ENCODE measurements around the gene RSPO3.
"Not testable (repeated sequence)": the region's sequence is repeated elsewhere in the genome, so short reads cannot be mapped to it uniquely, and the experiment has no call there.

RSPO3 gene

DNA sequence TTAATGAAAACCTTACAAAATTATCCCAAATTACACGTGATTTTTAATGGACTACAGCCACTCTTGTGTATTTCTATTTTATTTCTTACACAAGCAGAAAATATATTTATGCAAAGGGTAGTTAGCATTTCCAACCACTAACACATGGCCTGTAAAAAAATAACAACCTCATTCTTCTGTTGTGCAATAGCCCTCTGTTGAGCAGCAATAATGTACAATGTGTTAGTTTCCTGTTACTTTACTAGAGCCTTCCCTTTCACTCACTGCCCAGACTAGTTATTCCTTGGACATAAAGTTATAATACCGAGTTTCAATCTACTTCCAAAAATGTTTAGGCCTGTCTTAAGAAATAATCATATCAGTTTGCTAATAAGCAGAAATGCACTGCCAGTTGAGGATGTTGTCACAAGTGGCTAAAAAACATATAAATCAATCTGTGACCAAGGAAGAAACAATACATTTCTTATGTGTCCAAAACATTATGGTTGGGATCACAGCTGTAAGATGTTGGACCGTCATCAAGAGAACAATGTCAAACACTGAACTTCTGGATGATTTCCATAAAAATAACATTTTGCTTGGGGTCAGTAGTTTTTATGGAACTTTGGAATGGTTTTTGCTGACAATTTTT is 74.6 kb downstream of the RSPO3 start:
- no peaks in the 10 kb centered on the region for H3K4me1 Mint-ChIP-seq (ENCODE audit: low read depth)
- H3K27ac Mint-ChIP-seq: no peak overlapping the region
- H3K27me3 Mint-ChIP-seq (ENCODE audit: low read depth): peaks cover 14% of the 10 kb centered on the region
- H3K36me3 Mint-ChIP-seq (ENCODE audit: low read depth): no peaks in the 10 kb centered on the region
- no peaks in the 10 kb centered on the region for H3K9me3 Mint-ChIP-seq
- no peak overlapping the region for H3K4me3 Mint-ChIP-seq

DNA sequence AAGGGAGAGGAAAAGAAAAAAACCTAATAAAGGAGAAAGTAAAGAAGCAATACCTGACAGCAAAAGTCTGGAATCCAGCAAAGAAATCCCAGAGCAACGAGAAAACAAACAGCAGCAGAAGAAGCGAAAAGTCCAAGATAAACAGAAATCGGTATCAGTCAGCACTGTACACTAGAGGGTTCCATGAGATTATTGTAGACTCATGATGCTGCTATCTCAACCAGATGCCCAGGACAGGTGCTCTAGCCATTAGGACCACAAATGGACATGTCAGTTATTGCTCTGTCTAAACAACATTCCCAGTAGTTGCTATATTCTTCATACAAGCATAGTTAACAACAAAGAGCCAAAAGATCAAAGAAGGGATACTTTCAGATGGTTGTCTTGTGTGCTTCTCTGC is 77.4 kb downstream of the RSPO3 start:
- no peaks in the 10 kb centered on the region for H3K9me3 Mint-ChIP-seq
- H3K27ac Mint-ChIP-seq: no peak overlapping the region
- no peak overlapping the region for H3K4me3 Mint-ChIP-seq
- no peaks in the 10 kb centered on the region for H3K36me3 Mint-ChIP-seq (ENCODE audit: low read depth)
- peaks cover 17% of the 10 kb centered on the region for H3K27me3 Mint-ChIP-seq (ENCODE audit: low read depth)
- H3K4me1 Mint-ChIP-seq (ENCODE audit: low read depth): no peaks in the 10 kb centered on the region

DNA sequence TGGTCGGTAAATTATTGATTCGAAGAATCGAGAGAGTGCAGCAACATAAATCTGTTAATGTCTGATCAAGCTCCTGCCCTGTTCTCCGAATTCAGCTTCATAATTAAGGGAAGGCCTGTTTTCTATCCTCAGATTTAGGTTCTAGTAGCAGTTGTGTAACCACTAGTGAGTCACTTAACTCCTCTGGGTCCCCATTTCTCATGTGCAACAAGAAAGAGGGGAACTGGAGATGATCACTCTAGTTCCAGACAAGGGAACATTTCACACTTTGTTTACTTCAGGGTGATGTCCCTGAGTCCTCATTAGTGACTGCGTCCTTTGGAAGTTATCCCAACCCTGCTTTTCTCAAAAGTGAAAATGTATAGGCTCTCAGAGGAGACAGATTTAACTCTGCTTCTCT is 80.1 kb downstream of the RSPO3 start:
- H3K4me1 Mint-ChIP-seq (ENCODE audit: low read depth): no peaks in the 10 kb centered on the region
- no peaks in the 10 kb centered on the region for H3K36me3 Mint-ChIP-seq (ENCODE audit: low read depth)
- H3K27ac Mint-ChIP-seq: no peak overlapping the region
- H3K4me3 Mint-ChIP-seq: no peak overlapping the region
- no peaks in the 10 kb centered on the region for H3K9me3 Mint-ChIP-seq
- H3K27me3 Mint-ChIP-seq (ENCODE audit: low read depth): peaks cover 12% of the 10 kb centered on the region

DNA sequence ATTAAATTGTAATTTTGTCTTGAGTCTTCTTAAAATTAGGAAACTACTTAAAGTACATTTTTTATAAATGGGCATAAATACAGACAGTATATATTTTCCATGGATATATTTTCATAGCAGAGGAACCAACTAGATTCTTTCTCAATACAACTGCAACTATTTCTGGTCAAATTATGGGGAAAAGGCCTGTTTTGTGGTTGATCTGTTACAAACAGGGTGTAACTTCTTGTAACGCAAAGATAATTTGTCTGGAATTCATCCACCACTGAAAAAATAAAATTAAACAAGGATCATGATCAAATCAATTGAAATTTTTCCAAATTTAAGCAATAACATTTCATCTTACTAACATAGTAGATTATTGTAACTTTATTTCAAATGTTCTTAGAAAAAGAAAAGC is 81.0 kb downstream of the RSPO3 start:
- Mint-ChIP-seq H3K4me3 (no peak overlapping the region), H3K27ac (no peak overlapping the region), H3K9me3 (no peaks in the 10 kb centered on the region), H3K36me3 (ENCODE audit: low read depth) (no peaks in the 10 kb centered on the region), H3K4me1 (ENCODE audit: low read depth) (no peaks in the 10 kb centered on the region), H3K27me3 (ENCODE audit: low read depth) (peaks cover 12% of the 10 kb centered on the region)

DNA sequence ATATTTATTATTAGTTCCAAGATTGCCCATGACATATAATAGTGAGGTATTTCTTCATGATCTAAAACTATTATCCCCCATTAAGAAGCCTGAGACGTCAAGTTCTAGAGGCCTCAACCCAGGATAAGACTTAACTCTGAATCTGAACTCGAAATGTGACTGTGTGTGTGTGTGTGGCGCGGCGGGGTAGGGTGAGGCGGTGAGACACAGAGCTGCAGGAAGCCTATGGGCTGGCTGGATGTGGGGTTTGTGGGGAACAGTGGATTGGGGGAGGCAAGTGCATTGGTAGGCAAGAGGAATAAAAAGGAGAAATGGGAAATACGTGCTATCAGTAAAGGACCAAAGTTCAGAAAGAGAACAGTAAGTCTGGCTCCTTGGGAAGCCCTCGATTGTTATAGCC is 81.6 kb downstream of the RSPO3 start:
- H3K4me1 Mint-ChIP-seq (ENCODE audit: low read depth): no peaks in the 10 kb centered on the region
- no peak overlapping the region for H3K27ac Mint-ChIP-seq
- H3K27me3 Mint-ChIP-seq (ENCODE audit: low read depth): peaks cover 12% of the 10 kb centered on the region
- H3K36me3 Mint-ChIP-seq (ENCODE audit: low read depth): no peaks in the 10 kb centered on the region
- H3K9me3 Mint-ChIP-seq: no peaks in the 10 kb centered on the region
- no peak overlapping the region for H3K4me3 Mint-ChIP-seq

DNA sequence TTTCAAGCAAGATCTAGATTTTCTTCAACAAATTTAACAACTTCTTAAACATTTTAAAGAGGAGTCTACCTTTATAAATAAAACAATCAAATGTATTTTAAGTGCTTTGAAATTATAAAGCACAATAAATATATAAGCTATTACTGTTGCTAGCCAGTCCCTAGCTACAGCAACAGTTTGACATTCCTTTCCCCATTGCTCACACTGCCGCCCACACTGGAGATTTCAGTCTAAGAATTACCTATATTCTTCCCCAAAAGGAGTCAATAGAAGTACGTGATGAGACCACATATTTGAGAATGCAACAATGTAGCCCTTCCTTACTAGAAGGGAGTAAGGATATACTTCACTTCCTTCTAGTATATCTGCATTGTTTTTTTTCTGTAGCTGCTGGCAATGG is 82.8 kb downstream of the RSPO3 start:
- no peaks in the 10 kb centered on the region for H3K9me3 Mint-ChIP-seq
- no peak overlapping the region for H3K27ac Mint-ChIP-seq

DNA sequence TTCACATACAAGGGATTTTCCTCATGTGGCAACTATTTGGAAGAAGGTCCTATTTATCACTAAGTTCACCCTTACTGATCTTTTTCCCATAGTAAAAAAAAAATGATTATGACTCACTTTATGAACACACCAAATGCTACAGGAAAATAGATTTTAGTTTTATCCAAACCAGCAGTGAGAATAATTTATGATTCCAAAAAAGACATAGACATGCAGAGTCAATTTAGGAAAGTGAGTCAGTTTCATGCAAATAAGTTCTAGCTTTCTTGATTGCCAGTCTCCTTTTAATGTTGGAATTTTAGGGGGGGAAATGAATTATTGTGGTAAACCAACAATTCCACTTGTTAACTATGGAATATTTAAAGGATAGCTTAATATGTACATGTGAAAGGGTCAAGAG is 84.2 kb downstream of the RSPO3 start:
- no peak overlapping the region for H3K4me3 Mint-ChIP-seq
- H3K4me1 Mint-ChIP-seq (ENCODE audit: low read depth): no peaks in the 10 kb centered on the region
- H3K27me3 Mint-ChIP-seq (ENCODE audit: low read depth): peaks cover 10% of the 10 kb centered on the region
- H3K36me3 Mint-ChIP-seq (ENCODE audit: low read depth): no peaks in the 10 kb centered on the region
- no peaks in the 10 kb centered on the region for H3K9me3 Mint-ChIP-seq
- H3K27ac Mint-ChIP-seq: no peak overlapping the region

More for the DNA sequence above, 82.8 kb downstream of the RSPO3 start:
- Mint-ChIP-seq H3K4me3 (no peak overlapping the region), H3K4me1 (ENCODE audit: low read depth) (no peaks in the 10 kb centered on the region), H3K36me3 (ENCODE audit: low read depth) (no peaks in the 10 kb centered on the region), H3K27me3 (ENCODE audit: low read depth) (peaks cover 12% of the 10 kb centered on the region)

DNA sequence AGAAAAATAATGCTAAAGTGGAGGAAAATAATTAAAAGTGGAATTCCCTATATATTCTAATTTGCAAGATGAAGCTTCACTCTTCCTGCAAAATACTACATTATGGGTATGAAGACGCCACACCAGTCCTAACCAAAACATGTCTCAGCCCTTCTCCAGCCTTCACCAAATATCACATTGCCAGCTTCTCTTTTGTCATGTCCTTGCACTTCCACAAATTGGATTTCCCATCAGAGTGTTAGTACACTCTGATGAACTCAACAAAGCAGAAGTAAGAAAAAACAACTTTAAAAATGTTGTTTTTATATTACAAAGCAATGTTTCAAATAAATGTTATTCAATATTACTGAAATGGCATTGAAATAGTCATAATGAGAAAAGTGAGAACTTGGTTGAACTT is 85.8 kb downstream of the RSPO3 start:
- Mint-ChIP-seq H3K4me1 (ENCODE audit: low read depth) (no peaks in the 10 kb centered on the region), H3K9me3 (no peaks in the 10 kb centered on the region), H3K27ac (no peak overlapping the region), H3K4me3 (no peak overlapping the region), H3K36me3 (ENCODE audit: low read depth) (no peaks in the 10 kb centered on the region), H3K27me3 (ENCODE audit: low read depth) (peaks cover 18% of the 10 kb centered on the region)

DNA sequence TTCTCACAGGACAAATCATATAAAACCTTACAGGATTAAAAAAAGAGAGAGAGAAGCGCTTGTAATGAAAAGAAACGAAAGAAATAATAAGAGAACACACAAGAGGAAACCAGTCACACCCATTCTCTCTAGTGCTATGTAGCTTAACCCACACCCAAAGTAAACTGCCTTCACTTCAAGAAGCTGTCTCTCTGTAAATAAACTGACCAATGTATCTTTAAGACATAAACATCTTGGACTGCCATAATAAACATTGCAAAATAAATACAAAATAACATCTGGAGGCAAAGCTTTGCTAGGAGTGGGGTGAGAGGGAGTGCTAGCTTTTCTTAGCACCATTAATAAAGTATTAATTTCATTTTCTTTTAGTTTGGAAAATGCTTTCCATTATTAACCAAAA is 86.6 kb downstream of the RSPO3 start:
- Mint-ChIP-seq H3K9me3 (no peaks in the 10 kb centered on the region), H3K4me1 (ENCODE audit: low read depth) (no peaks in the 10 kb centered on the region), H3K4me3 (no peak overlapping the region), H3K27me3 (ENCODE audit: low read depth) (peaks cover 18% of the 10 kb centered on the region), H3K27ac (no peak overlapping the region), H3K36me3 (ENCODE audit: low read depth) (no peaks in the 10 kb centered on the region)

DNA sequence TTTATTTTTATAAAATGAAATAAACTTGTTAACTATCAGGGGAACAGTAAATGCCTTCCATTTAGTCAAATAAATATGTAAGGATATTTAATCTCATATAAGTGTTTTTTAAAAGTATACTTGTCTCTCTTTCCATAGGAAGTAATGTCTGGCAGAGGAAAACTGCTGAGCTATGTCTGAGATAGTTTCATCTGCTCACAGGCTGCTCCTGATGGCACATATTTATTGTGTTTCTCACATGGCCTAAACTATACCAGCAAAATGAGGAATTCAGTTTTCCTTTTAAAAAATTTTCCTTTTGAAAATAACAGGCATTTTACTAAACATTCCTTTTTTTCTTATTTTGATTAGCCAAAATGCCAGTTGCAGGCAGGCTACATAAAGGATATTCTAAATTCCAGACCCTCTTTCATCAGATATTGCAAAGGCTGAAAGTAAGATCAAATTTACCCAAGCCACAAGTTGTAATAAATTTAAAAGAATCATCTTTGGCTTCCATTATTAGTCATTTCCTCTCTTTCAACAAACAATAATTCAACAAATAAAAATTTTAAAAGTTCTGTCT is 88.1 kb downstream of the RSPO3 start:
- H3K4me3 Mint-ChIP-seq: no peak overlapping the region
- peaks cover 14% of the 10 kb centered on the region for H3K27me3 Mint-ChIP-seq (ENCODE audit: low read depth)
- H3K36me3 Mint-ChIP-seq (ENCODE audit: low read depth): no peaks in the 10 kb centered on the region
- no peaks in the 10 kb centered on the region for H3K4me1 Mint-ChIP-seq (ENCODE audit: low read depth)
- no peaks in the 10 kb centered on the region for H3K9me3 Mint-ChIP-seq
- H3K27ac Mint-ChIP-seq: no peak overlapping the region

DNA sequence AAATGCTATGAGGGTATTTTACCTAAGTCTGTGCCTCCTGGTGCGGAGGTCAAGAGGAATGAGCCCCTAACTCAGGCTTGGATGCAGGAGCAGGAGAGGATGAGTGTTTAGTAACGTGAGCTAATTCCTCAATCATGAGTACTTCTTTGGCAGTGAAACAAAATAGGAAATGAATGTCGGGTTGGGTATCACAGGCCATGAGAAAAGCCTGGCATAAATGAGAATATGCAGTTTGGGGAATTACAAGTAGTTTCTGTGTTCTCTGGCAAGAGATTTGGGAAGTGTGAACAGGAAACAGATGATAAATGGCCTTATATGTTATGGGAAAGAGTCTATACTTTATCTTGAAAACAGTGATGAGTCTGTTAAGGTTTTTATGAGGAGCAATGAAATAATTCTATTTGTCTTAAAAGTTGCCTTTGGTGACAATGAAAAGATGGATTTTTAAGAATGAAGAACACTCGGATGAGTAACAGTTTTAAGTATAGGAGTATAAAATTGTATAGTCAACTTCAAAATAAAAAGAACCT is 89.2 kb downstream of the RSPO3 start:
- no peaks in the 10 kb centered on the region for H3K9me3 Mint-ChIP-seq
- no peak overlapping the region for H3K4me3 Mint-ChIP-seq
- no peaks in the 10 kb centered on the region for H3K4me1 Mint-ChIP-seq (ENCODE audit: low read depth)
- H3K27ac Mint-ChIP-seq: no peak overlapping the region
- no peaks in the 10 kb centered on the region for H3K36me3 Mint-ChIP-seq (ENCODE audit: low read depth)
- peaks cover 14% of the 10 kb centered on the region for H3K27me3 Mint-ChIP-seq (ENCODE audit: low read depth)

DNA sequence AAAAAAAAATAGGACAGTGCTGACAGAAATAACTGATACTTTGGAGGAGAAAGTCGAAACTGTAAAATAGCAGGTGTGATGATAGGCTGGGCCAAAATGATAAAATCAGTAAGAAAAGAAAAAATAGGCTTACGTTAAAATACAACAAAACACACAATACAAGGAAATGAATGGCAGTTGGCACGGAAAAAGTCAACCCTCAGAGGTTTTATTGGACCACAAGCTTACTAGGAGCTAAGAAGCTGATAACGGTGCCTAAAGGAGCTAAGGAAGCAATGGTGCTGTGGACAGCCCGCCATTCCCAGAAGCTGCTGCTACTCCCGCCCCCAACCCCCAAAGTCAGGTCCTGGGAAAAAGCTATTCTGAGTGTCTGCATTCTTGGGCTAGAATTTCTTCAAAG is 92.3 kb downstream of the RSPO3 start:
- H3K4me1 Mint-ChIP-seq (ENCODE audit: low read depth): no peaks in the 10 kb centered on the region
- H3K27me3 Mint-ChIP-seq (ENCODE audit: low read depth): peaks cover 14% of the 10 kb centered on the region
- H3K4me3 Mint-ChIP-seq: no peak overlapping the region
- no peak overlapping the region for H3K27ac Mint-ChIP-seq
- H3K9me3 Mint-ChIP-seq: no peaks in the 10 kb centered on the region
- no peaks in the 10 kb centered on the region for H3K36me3 Mint-ChIP-seq (ENCODE audit: low read depth)

DNA sequence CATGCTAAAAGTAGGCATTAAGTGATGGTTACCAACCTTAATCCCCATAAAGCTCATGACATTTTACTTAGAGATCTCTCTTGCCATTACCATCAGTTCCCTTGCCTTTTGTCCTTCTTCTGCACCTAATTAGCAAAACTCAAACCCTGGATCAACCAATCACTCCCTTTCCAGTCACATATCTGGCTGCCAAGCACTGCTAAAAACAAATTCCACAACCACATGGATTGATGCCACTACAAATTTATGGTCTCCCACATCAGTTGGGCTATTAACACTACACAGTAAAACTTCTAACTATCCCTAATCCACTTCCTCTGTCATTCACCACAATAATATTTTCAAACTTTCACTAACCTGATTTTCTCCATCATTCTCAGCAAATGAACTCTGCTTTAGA is 93.9 kb downstream of the RSPO3 start:
- Mint-ChIP-seq H3K4me1 (ENCODE audit: low read depth) (peaks cover 2% of the 10 kb centered on the region), H3K9me3 (no peaks in the 10 kb centered on the region), H3K27me3 (ENCODE audit: low read depth) (peaks cover 20% of the 10 kb centered on the region), H3K27ac (no peak overlapping the region), H3K36me3 (ENCODE audit: low read depth) (no peaks in the 10 kb centered on the region), H3K4me3 (no peak overlapping the region)

DNA sequence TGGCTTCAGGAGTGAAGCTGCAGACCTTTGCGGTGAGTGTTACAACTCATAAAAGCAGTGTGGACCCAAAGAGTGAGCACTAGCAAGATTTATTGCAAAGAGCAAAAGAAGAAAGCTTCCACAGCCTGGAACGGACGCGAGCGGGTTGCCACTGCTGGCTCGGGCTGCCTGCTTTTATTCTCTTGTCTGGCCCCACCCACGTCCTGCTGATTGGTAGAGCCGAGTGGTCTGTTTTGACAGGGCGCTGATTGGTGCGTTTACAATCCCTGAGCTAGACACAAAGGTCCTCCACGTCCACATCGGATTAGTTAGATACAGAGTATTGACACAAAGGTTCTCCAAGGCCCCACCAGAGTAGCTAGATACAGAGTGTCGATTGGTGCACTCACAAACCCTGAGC is 95.6 kb downstream of the RSPO3 start:
- not testable (repeated sequence) for H3K9me3 Mint-ChIP-seq; H3K27me3 Mint-ChIP-seq (ENCODE audit: low read depth); H3K27ac Mint-ChIP-seq; H3K4me3 Mint-ChIP-seq; H3K4me1 Mint-ChIP-seq (ENCODE audit: low read depth); H3K36me3 Mint-ChIP-seq (ENCODE audit: low read depth)

DNA sequence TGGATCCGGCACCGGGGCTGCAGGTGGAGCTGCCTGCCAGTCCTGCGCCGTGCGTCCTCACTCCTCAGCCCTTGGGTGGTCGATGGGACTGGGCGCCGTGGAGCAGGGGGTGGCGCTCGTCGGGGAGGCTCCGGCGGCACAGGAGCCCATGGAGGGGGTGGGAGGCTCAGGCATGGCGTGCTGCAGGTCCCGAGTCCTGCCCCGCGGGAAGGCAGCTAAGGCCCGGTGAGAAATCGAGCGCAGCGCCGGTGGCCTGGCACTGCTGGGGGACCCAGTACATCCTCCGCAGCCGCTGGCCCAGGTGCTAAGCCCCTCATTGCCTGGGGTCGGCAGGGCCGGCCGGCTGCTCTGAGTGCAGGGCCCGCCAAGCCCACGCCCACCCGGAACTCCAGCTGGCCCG is 96.1 kb downstream of the RSPO3 start:
- H3K27ac Mint-ChIP-seq; H3K4me1 Mint-ChIP-seq (ENCODE audit: low read depth); H3K36me3 Mint-ChIP-seq (ENCODE audit: low read depth); H3K4me3 Mint-ChIP-seq; H3K9me3 Mint-ChIP-seq; H3K27me3 Mint-ChIP-seq (ENCODE audit: low read depth): not testable (repeated sequence)

DNA sequence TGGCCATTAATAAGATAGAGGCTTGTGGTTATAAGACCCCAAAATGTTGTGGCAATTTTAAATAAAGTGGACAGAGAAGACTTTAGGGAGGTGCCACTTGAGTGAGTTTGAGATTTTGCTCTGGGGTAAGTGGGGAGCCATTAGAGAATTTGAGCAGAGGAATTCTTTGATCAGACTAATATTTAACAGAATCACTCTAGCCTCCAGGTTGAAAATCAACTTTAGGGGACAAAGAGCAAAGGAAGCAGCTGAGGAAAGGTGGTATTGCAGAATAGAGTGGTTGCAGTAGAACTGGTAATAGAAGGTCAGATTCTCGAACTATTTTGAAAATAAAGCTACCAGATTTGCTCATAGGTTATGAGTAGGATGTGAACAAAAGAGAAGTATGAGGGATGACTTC is 97.5 kb downstream of the RSPO3 start:
- H3K9me3 Mint-ChIP-seq: no peaks in the 10 kb centered on the region
- H3K4me1 Mint-ChIP-seq (ENCODE audit: low read depth): peaks cover 2% of the 10 kb centered on the region
- H3K36me3 Mint-ChIP-seq (ENCODE audit: low read depth): no peaks in the 10 kb centered on the region
- H3K27ac Mint-ChIP-seq: no peak overlapping the region
- H3K4me3 Mint-ChIP-seq: no peak overlapping the region
- peaks cover 7% of the 10 kb centered on the region for H3K27me3 Mint-ChIP-seq (ENCODE audit: low read depth)

All from T-helper 1 cell treated with Interleukin-12 subunit alpha and Interleukin-12 subunit beta and Interleukin-4 antibody, amounts not matched to agents 30 μg/mL and 1 μg/mL, for 36 hours (primary cell).